H9 (cell line): Measurements from ENCODE around the gene CREB5. TPM values are rescaled to one million over a fixed set of nuclear protein-coding genes. Genes with fewer than 3 reads are reported as not detected.

ENCODE experiments used
- DNase-seq: peaks from one replicate; pipeline ENCODE4 v3.0.0-alpha.2; 2017
- H2AFZ ChIP-seq: one replicate; pipeline ENCODE4 v1.6.1; 2013; ENCODE audit warnings: mild to moderate bottlenecking, low read length, control low read depth, moderate library complexity
- H2AK5ac ChIP-seq: 2 replicates; pipeline ENCODE4 v1.6.1; 2013; ENCODE audit warnings: low read length, control low read depth, mixed read lengths; ENCODE audit not compliant: insufficient read length
- H2BK120ac ChIP-seq: one replicate; pipeline ENCODE4 v1.6.1; 2013; ENCODE audit warnings: low read depth, mild to moderate bottlenecking, low read length, control low read depth, inconsistent platforms; ENCODE audit not compliant: poor library complexity, severe bottlenecking
- H2BK12ac ChIP-seq: 2 replicates; pipeline ENCODE4 v1.6.1; 2013; ENCODE audit warnings: low read length, control low read depth, mixed read lengths, low read depth; ENCODE audit not compliant: insufficient read length
- H2BK15ac ChIP-seq: 2 replicates; pipeline ENCODE4 v1.6.1; 2013; ENCODE audit warnings: low read depth, low read length, control low read depth
- H2BK20ac ChIP-seq: one replicate; pipeline ENCODE4 v1.6.1; 2013; ENCODE audit warnings: low read depth, mild to moderate bottlenecking, low read length, control low read depth, inconsistent platforms; ENCODE audit not compliant: poor library complexity, severe bottlenecking
- H2BK5ac ChIP-seq: 2 replicates; pipeline ENCODE4 v1.6.1; 2013; ENCODE audit warnings: low read length, control low read depth, mixed read lengths; ENCODE audit not compliant: insufficient read length
- H3K14ac ChIP-seq: 2 replicates; pipeline ENCODE4 v1.6.1; 2013; ENCODE audit warnings: low read length, control low read depth; ENCODE audit not compliant: insufficient read depth
- H3K18ac ChIP-seq: 2 replicates; pipeline ENCODE4 v1.6.1; 2013; ENCODE audit warnings: low read depth, mild to moderate bottlenecking, mixed read lengths, low read length, control low read depth; ENCODE audit not compliant: insufficient read length
- H3K23ac ChIP-seq: 2 replicates; pipeline ENCODE4 v1.6.1; 2013; ENCODE audit warnings: low read length, control low read depth, mixed read lengths, low read depth; ENCODE audit not compliant: insufficient read length
- H3K23me2 ChIP-seq: 2 replicates; pipeline ENCODE4 v1.6.1; 2013; ENCODE audit warnings: low read depth, mild to moderate bottlenecking, mixed read lengths, low read length, control low read depth; ENCODE audit not compliant: insufficient read length, poor library complexity, severe bottlenecking
- H3K27ac ChIP-seq: 2 replicates; pipeline ENCODE4 v1.5.1; 2013; ENCODE audit warnings: low read length, control low read depth, mixed read lengths, low read depth; ENCODE audit not compliant: insufficient read length
- H3K27me3 ChIP-seq: 2 replicates; pipeline ENCODE4 v1.6.1; 2013; ENCODE audit warnings: low read length, control low read depth, inconsistent platforms; ENCODE audit not compliant: insufficient read depth
- H3K4ac ChIP-seq: 2 replicates; pipeline ENCODE4 v1.6.1; 2013; ENCODE audit warnings: low read depth, mild to moderate bottlenecking, control low read depth, inconsistent platforms, low read length, moderate library complexity
- H3K4me1 ChIP-seq: 2 replicates; pipeline ENCODE4 v1.6.1; 2013; ENCODE audit warnings: low read length, control low read depth, inconsistent platforms; ENCODE audit not compliant: insufficient read depth
- H3K4me2 ChIP-seq: 2 replicates; pipeline ENCODE4 v1.6.1; 2013; ENCODE audit warnings: low read length, control low read depth, mixed read lengths; ENCODE audit not compliant: insufficient read length, insufficient read depth
- H3K56ac ChIP-seq: 2 replicates; pipeline ENCODE4 v1.6.1; 2013; ENCODE audit warnings: low read depth, mild to moderate bottlenecking, mixed read lengths, low read length, control low read depth; ENCODE audit not compliant: insufficient read length
- H3K79me1 ChIP-seq: 2 replicates; pipeline ENCODE4 v1.6.1; 2013; ENCODE audit warnings: low read depth, mild to moderate bottlenecking, moderate library complexity, low read length, control low read depth, inconsistent platforms; ENCODE audit not compliant: insufficient read depth, poor library complexity, severe bottlenecking
- H3K79me2 ChIP-seq: 2 replicates; pipeline ENCODE4 v1.6.1; 2013; ENCODE audit warnings: low read length, control low read depth, inconsistent platforms; ENCODE audit not compliant: insufficient read depth
- H3K9ac ChIP-seq: 2 replicates; pipeline ENCODE4 v1.6.1; 2013; ENCODE audit warnings: low read length, control low read depth, mixed read lengths; ENCODE audit not compliant: insufficient read length; ENCODE audit errors: extremely low read depth
- H3K9me3 ChIP-seq: one replicate; pipeline ENCODE4 v1.6.1; 2013; ENCODE audit warnings: low read depth, low read length, inconsistent platforms; ENCODE audit not compliant: control insufficient read depth
- H3T11ph ChIP-seq: one replicate; pipeline ENCODE4 v1.6.1; 2013; ENCODE audit warnings: mild to moderate bottlenecking, low read length, control low read depth, inconsistent platforms
- H4K20me1 ChIP-seq: one replicate; pipeline ENCODE4 v1.6.1; 2013; ENCODE audit not compliant: control insufficient read depth, insufficient read length, insufficient read depth
- H4K5ac ChIP-seq: 2 replicates; pipeline ENCODE4 v1.6.1; 2013; ENCODE audit warnings: low read depth, mild to moderate bottlenecking, mixed read lengths, low read length, control low read depth; ENCODE audit not compliant: insufficient read length
- H4K8ac ChIP-seq: replicated peaks from 2 replicates; pipeline ENCODE4 v1.6.1; 2013; ENCODE audit warnings: low read length, control low read depth, mixed read lengths, low read depth; ENCODE audit not compliant: insufficient read length
- H4K91ac ChIP-seq: 2 replicates; pipeline ENCODE4 v1.6.1; 2013; ENCODE audit warnings: low read depth, mild to moderate bottlenecking, moderate library complexity, mixed read lengths, low read length, control low read depth; ENCODE audit not compliant: insufficient read length
- H3K27ac Mint-ChIP-seq, 3 experiments: 2 replicates in 2 of 3; 3 replicates in 1 of 3; pipeline ENCODE4 v1.8.0; 2020 to 2021; ENCODE audit warnings: mixed read lengths in 3 of 3, mild to moderate bottlenecking in 1 of 3, moderate library complexity in 1 of 3
- H3K27me3 Mint-ChIP-seq: 2 replicates; pipeline ENCODE4 v1.8.0; 2021; ENCODE audit warnings: low read depth, mild to moderate bottlenecking, moderate library complexity, mixed read lengths
- H3K36me3 Mint-ChIP-seq, 3 experiments: 2 replicates in 2 of 3; 3 replicates in 1 of 3; pipeline ENCODE4 v1.8.0; 2020 to 2021; ENCODE audit warnings: low read depth in 3 of 3, mixed read lengths in 3 of 3; ENCODE audit not compliant: insufficient read depth in 1 of 3
- H3K4me1 Mint-ChIP-seq, 2 experiments: 2 replicates each; pipeline ENCODE4 v1.8.0; 2020; ENCODE audit warnings: mixed read lengths in 2 of 2
- H3K4me3 Mint-ChIP-seq, 2 experiments: 2 replicates in 1 of 2; 3 replicates in 1 of 2; pipeline ENCODE4 v1.8.0; 2020 to 2021; ENCODE audit warnings: mild to moderate bottlenecking in 2 of 2, mixed read lengths in 2 of 2, moderate library complexity in 1 of 2
- H3K9me3 Mint-ChIP-seq, 2 experiments: 2 replicates in 1 of 2; 3 replicates in 1 of 2; pipeline ENCODE4 v1.8.0; 2020; ENCODE audit warnings: mild to moderate bottlenecking in 2 of 2, mixed read lengths in 2 of 2, moderate library complexity in 1 of 2
- CTCF ChIP-seq: fragments of 200-600 bp; sonication (generic); conservative IDR thresholded peaks from 3 replicates; pipeline ENCODE4 v1.8.0; 2021; ENCODE audit warnings: antibody characterized with exemption, mild to moderate bottlenecking
- WGBS: extraction: QIAGEN DNeasy Blood & Tissue Kit; methylation state at CpG from one replicate; pipeline ENCODE4 v1.1.7; 2013; ENCODE audit warnings: missing lambda C conversion rate, low lambda C conversion rate, mixed read lengths; ENCODE audit not compliant: insufficient read length; ENCODE audit errors: extremely low coverage; 5-methylcytosine and 5-hydroxymethylcytosine counted together
- total RNA-seq: library from RNA; stranded (reverse); gene quantifications from 2 replicates; pipeline ENCODE4 v1.2.1, GENCODE V29; 2021

The CREB5 gene
- total RNA-seq, 1 experiment from 2014 or later, result 4.0 TPM

DNA sequence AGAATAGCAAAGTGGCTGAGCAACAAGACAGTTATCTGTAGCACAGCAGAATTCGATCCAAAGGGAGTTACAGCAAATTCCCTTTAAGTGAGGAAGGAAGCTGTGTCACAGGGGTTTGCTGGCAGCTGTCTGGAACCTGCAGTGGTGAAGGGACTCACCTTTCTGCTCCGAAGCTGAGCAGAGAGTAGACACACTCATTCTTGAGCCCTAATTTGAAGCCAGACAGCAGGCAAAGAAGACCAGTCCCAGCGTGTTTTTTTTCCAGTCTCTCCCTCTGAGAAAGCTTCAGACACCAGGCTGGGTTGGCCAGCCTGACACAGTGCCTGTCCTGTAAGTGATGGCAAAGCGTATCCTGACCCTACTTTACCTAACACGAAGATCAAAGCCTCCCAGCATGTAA, 335.1 kb downstream of the CREB5 start:
- no peak for TF ChIP-seq CTCF
- Histone ChIP-seq H2BK12ac (no peak overlapping the region), H2BK5ac (no peak overlapping the region), H3K9me3 (no peaks in the 10 kb centered on the region), H3K18ac (no peak overlapping the region), H4K5ac (no peak overlapping the region), H3K4me1 (no peaks in the 10 kb centered on the region), H2BK120ac (no peak overlapping the region), H3K14ac (no peak overlapping the region), H3K23me2 (no peaks in the 10 kb centered on the region), H3T11ph (no peak overlapping the region), H4K91ac (no peak overlapping the region), H3K27ac (no peak overlapping the region), H4K20me1 (no peaks in the 10 kb centered on the region), H3K9ac (no peak overlapping the region), H3K23ac (no peak overlapping the region), H2BK15ac (no peak overlapping the region), H3K4ac (no peak overlapping the region), H3K79me1 (no peaks in the 10 kb centered on the region), H2BK20ac (no peak overlapping the region), H3K79me2 (no peaks in the 10 kb centered on the region), H4K8ac (no peak overlapping the region), H3K56ac (no peak overlapping the region), H3K4me2 (no peak overlapping the region), H3K27me3 (no peaks in the 10 kb centered on the region), H2AK5ac (no peak overlapping the region), H2AFZ (no peak overlapping the region)
- Mint-ChIP-seq H3K36me3 (peaks cover 0 to 3% (median 2%) of the 10 kb centered on the region in 3 experiments; a peak in 2 of 7 replicates), H3K4me1 (peaks cover 29 to 34% of the 10 kb centered on the region in 2 experiments), H3K4me3 (no peak overlapping the region), H3K27ac (no peak overlapping the region), H3K27me3 (no peaks in the 10 kb centered on the region), H3K9me3 (no peaks in the 10 kb centered on the region)
- WGBS, result no CpG with 5 or more reads among the region's 5 CpGs
- DNase-seq, result no peak
